Activated CD8-positive, alpha-beta T cell treated with anti-CD3 and anti-CD28 coated beads, Interleukin-2, amount 10 ng/mL, durations not matched to agents 7 days and 5 days (primary cell): ENCODE data around the gene POTEF. TPM values are rescaled to one million over a fixed set of nuclear protein-coding genes. Genes with fewer than 3 reads are reported as not detected.
"Not testable (repeated sequence)": the region's sequence is repeated elsewhere in the genome, so short reads cannot be mapped to it uniquely, and the experiment has no call there.

Source experiments
- ATAC-seq: fragments of 150-1000 bp; cut with Tn5 transposase; one replicate; pipeline ENCODE4 v1.10.0; 2021; ENCODE audit warnings: moderate library complexity
- CTCF ChIA-PET: fragments of 350-600 bp; sonication (Branson Sonifier 250); formaldehyde crosslinking; loops from one replicate; lab custom pipeline; 2021; ENCODE audit warnings: antibody characterized with exemption; lab: Charles Lee
- POLR2A ChIA-PET: fragments of 350-600 bp; sonication (Branson Sonifier 250); formaldehyde crosslinking; loops from one replicate; lab custom pipeline; 2021; ENCODE audit warnings: antibody characterized with exemption; lab: Charles Lee
- DNase-seq: peaks from one replicate; pipeline ENCODE4 v3.0.0-alpha.2; 2020
- H3K27ac Mint-ChIP-seq: one replicate; pipeline ENCODE4 v1.8.0; 2021; ENCODE audit warnings: mild to moderate bottlenecking, mixed read lengths
- H3K27me3 Mint-ChIP-seq: one replicate; pipeline ENCODE4 v1.8.0; 2021; ENCODE audit warnings: low read depth, mixed read lengths
- H3K36me3 Mint-ChIP-seq: one replicate; pipeline ENCODE4 v1.8.0; 2021; ENCODE audit warnings: low read depth, mixed read lengths
- H3K4me1 Mint-ChIP-seq: one replicate; pipeline ENCODE4 v1.8.0; 2021; ENCODE audit warnings: low read depth, mixed read lengths
- H3K4me3 Mint-ChIP-seq: one replicate; pipeline ENCODE4 v1.8.0; 2021; ENCODE audit warnings: mild to moderate bottlenecking, mixed read lengths
- H3K9me3 Mint-ChIP-seq: one replicate; pipeline ENCODE4 v1.8.0; 2022; ENCODE audit warnings: mixed read lengths; ENCODE audit not compliant: insufficient read depth
- total RNA-seq, 2 experiments: library from RNA; stranded (reverse); gene quantifications; one replicate each; pipeline ENCODE4 v1.2.3, GENCODE V29; 2021

POTEF gene
- total RNA-seq, 2 experiments from 2014 or later, result not detected

- CTCF ChIA-PET, H3K9me3 Mint-ChIP-seq, H3K4me3 Mint-ChIP-seq, H3K4me1 Mint-ChIP-seq, DNase-seq, H3K27me3 Mint-ChIP-seq, H3K36me3 Mint-ChIP-seq, ATAC-seq, POLR2A ChIA-PET, H3K27ac Mint-ChIP-seq: not testable (repeated sequence)
Observed at GRCh38 chr2:130138326-130138725, 9.3 kb upstream of the POTEF start.

- H3K4me1 Mint-ChIP-seq, POLR2A ChIA-PET, CTCF ChIA-PET, DNase-seq, H3K4me3 Mint-ChIP-seq, ATAC-seq, H3K27me3 Mint-ChIP-seq, H3K36me3 Mint-ChIP-seq, H3K9me3 Mint-ChIP-seq, H3K27ac Mint-ChIP-seq: not testable (repeated sequence)
Observed at GRCh38 chr2:130137118-130137517, 8.1 kb upstream of the POTEF start.

- DNase-seq, H3K27ac Mint-ChIP-seq, H3K4me3 Mint-ChIP-seq, H3K36me3 Mint-ChIP-seq, CTCF ChIA-PET, ATAC-seq, H3K4me1 Mint-ChIP-seq, H3K9me3 Mint-ChIP-seq, POLR2A ChIA-PET: not testable (repeated sequence)
- peaks cover 10% of the 10 kb centered on the region for H3K27me3 Mint-ChIP-seq
Observed at GRCh38 chr2:130136546-130136945, 7.5 kb upstream of the POTEF start.

- CTCF ChIA-PET, result no interaction called here
- Mint-ChIP-seq H3K27ac (no peak overlapping the region), H3K9me3 (no peaks in the 10 kb centered on the region), H3K4me1 (no peaks in the 10 kb centered on the region), H3K4me3 (no peak overlapping the region), H3K27me3 (peaks cover 10% of the 10 kb centered on the region), H3K36me3 (no peaks in the 10 kb centered on the region)
- no peak for ATAC-seq
- no peak for DNase-seq
- POLR2A ChIA-PET, result no interaction called here
Observed at GRCh38 chr2:130135692-130136541, 6.9 kb upstream of the POTEF start.

- H3K9me3 Mint-ChIP-seq, H3K4me1 Mint-ChIP-seq, ATAC-seq, H3K36me3 Mint-ChIP-seq, DNase-seq, H3K27ac Mint-ChIP-seq, H3K27me3 Mint-ChIP-seq, POLR2A ChIA-PET, H3K4me3 Mint-ChIP-seq, CTCF ChIA-PET: not testable (repeated sequence)
Observed at GRCh38 chr2:130128464-130128863, 558 bp downstream of the POTEF start.

- POLR2A ChIA-PET, H3K4me1 Mint-ChIP-seq, H3K27me3 Mint-ChIP-seq, H3K36me3 Mint-ChIP-seq, H3K9me3 Mint-ChIP-seq, ATAC-seq, H3K4me3 Mint-ChIP-seq, H3K27ac Mint-ChIP-seq, CTCF ChIA-PET, DNase-seq: not testable (repeated sequence)
Observed at GRCh38 chr2:130127726-130128125, 1.3 kb downstream of the POTEF start.

- ATAC-seq, H3K27ac Mint-ChIP-seq, H3K36me3 Mint-ChIP-seq: not testable (repeated sequence)
Observed at GRCh38 chr2:130120924-130121323, 8.1 kb downstream of the POTEF start.

GRCh38 chr2:130102597-130103363, 26.2 kb downstream of the POTEF start:
- ATAC-seq, DNase-seq, H3K36me3 Mint-ChIP-seq, H3K27ac Mint-ChIP-seq, H3K9me3 Mint-ChIP-seq, CTCF ChIA-PET, H3K4me3 Mint-ChIP-seq, H3K4me1 Mint-ChIP-seq, H3K27me3 Mint-ChIP-seq, POLR2A ChIA-PET: not testable (repeated sequence)

More at GRCh38 chr2:130120924-130121323, 8.1 kb downstream of the POTEF start:
- POLR2A ChIA-PET, CTCF ChIA-PET, DNase-seq, H3K27me3 Mint-ChIP-seq, H3K9me3 Mint-ChIP-seq, H3K4me3 Mint-ChIP-seq, H3K4me1 Mint-ChIP-seq: not testable (repeated sequence)

GRCh38 chr2:130062645-130063044, 66.4 kb downstream of the POTEF start:
- H3K9me3 Mint-ChIP-seq, H3K27ac Mint-ChIP-seq, H3K4me1 Mint-ChIP-seq, ATAC-seq, POLR2A ChIA-PET, H3K27me3 Mint-ChIP-seq, H3K36me3 Mint-ChIP-seq, DNase-seq, H3K4me3 Mint-ChIP-seq, CTCF ChIA-PET: not testable (repeated sequence)

- H3K4me1 Mint-ChIP-seq, H3K27ac Mint-ChIP-seq, DNase-seq, H3K9me3 Mint-ChIP-seq, H3K4me3 Mint-ChIP-seq, CTCF ChIA-PET, ATAC-seq, POLR2A ChIA-PET, H3K27me3 Mint-ChIP-seq, H3K36me3 Mint-ChIP-seq: not testable (repeated sequence)
Observed at GRCh38 chr2:130059982-130060381, 69.0 kb downstream of the POTEF start.

- DNase-seq, CTCF ChIA-PET, H3K27me3 Mint-ChIP-seq, H3K36me3 Mint-ChIP-seq, ATAC-seq, H3K4me3 Mint-ChIP-seq, H3K27ac Mint-ChIP-seq, H3K9me3 Mint-ChIP-seq, POLR2A ChIA-PET, H3K4me1 Mint-ChIP-seq: not testable (repeated sequence)
Observed at GRCh38 chr2:130056336-130056735, 72.7 kb downstream of the POTEF start.

- H3K36me3 Mint-ChIP-seq, H3K27ac Mint-ChIP-seq, ATAC-seq, H3K9me3 Mint-ChIP-seq, CTCF ChIA-PET, H3K27me3 Mint-ChIP-seq, H3K4me3 Mint-ChIP-seq, DNase-seq, POLR2A ChIA-PET, H3K4me1 Mint-ChIP-seq: not testable (repeated sequence)
Observed at GRCh38 chr2:130053217-130053911, 75.7 kb downstream of the POTEF start.
